ENCODE measurements around the gene SMARCAL1.

- TF ChIP-seq ZNF629 (tag by site-specific recombination; IDR thresholded peaks at IDR 0.05) (no peak), KLF9 (tag by site-specific recombination; IDR thresholded peaks at IDR 0.05; ENCODE audit: low read depth) (no peak), CTCF (tag by site-specific recombination; IDR thresholded peaks at IDR 0.05) (no peak), ZNF843 (tag by site-specific recombination; IDR thresholded peaks at IDR 0.05) (no peak), ZSCAN5A (tag by site-specific recombination; IDR thresholded peaks at IDR 0.05) (no peak), ZNF266 (tag by site-specific recombination; IDR thresholded peaks at IDR 0.05; ENCODE audit: low read depth) (no peak), ZNF704 (tag by site-specific recombination; IDR thresholded peaks at IDR 0.05) (no peak), ZNF416 (tag by site-specific recombination; IDR thresholded peaks at IDR 0.05) (no peak), ATF2 (tag by site-specific recombination; IDR thresholded peaks at IDR 0.05; ENCODE audit: low read depth) (no peak), REST (tag by site-specific recombination; IDR thresholded peaks at IDR 0.05) (no peak), ZNF133 (tag by site-specific recombination; IDR thresholded peaks at IDR 0.05) (no peak), ZBTB11 (tag by site-specific recombination; conservative IDR thresholded peaks at IDR 0.05; ENCODE audit: low read depth) (no peak), ELK4 (IDR thresholded peaks at IDR 0.05; ENCODE audit: borderline replicate concordance, low read depth, low read length) (no peak)
Observed at GRCh38 chr2:216441308-216442010, 29.2 kb downstream of the SMARCAL1 start.

Measured in HEK293 (cell line).